8988T (cell line): ENCODE data around the gene CDK14.
"Not testable (repeated sequence)": the region's sequence is repeated elsewhere in the genome, so short reads cannot be mapped to it uniquely, and the experiment has no call there.

Source experiments
- DNase-seq: peaks from one replicate; pipeline ENCODE4 v3.0.0; 2011

Gene CDK14

GRCh38 chr7:90723866-90724265 is 127.7 kb downstream of the CDK14 start:
- DNase-seq, result no peak

GRCh38 chr7:90726120-90726519 is 130.0 kb downstream of the CDK14 start:
- no peak for DNase-seq

GRCh38 chr7:90726623-90727022 is 130.5 kb downstream of the CDK14 start:
- no peak for DNase-seq

GRCh38 chr7:90727412-90727811 is 131.3 kb downstream of the CDK14 start:
- no peak for DNase-seq

GRCh38 chr7:90728568-90728967 is 132.4 kb downstream of the CDK14 start:
- DNase-seq, result no peak

GRCh38 chr7:90735611-90736280 is 139.6 kb downstream of the CDK14 start:
- DNase-seq, result not testable (repeated sequence)

- DNase-seq, result no peak
Measured at GRCh38 chr7:90736316-90736715, 140.2 kb downstream of the CDK14 start.

GRCh38 chr7:90736968-90737939 is 141.1 kb downstream of the CDK14 start:
- no peak for DNase-seq

- DNase-seq, result no peak
Measured at GRCh38 chr7:90738249-90738648, 142.1 kb downstream of the CDK14 start.

- DNase-seq, result no peak
Measured at GRCh38 chr7:90739716-90740115, 143.6 kb downstream of the CDK14 start.

GRCh38 chr7:90740386-90740785 is 144.3 kb downstream of the CDK14 start:
- no peak for DNase-seq

- DNase-seq, result no peak
Measured at GRCh38 chr7:90743626-90744025, 147.5 kb downstream of the CDK14 start.

GRCh38 chr7:90747516-90747915 is 151.4 kb downstream of the CDK14 start:
- no peak for DNase-seq

GRCh38 chr7:90749262-90749661 is 153.1 kb downstream of the CDK14 start:
- DNase-seq, result no peak

- DNase-seq, result peak; percentile 10
Measured at GRCh38 chr7:90749774-90750173, 153.7 kb downstream of the CDK14 start.

GRCh38 chr7:90751595-90751994 is 155.5 kb downstream of the CDK14 start:
- no peak for DNase-seq

GRCh38 chr7:90752051-90752450 is 155.9 kb downstream of the CDK14 start:
- no peak for DNase-seq

GRCh38 chr7:90755041-90755440 is 158.9 kb downstream of the CDK14 start:
- no peak for DNase-seq

- no peak for DNase-seq
Measured at GRCh38 chr7:90756366-90756765, 160.2 kb downstream of the CDK14 start.

- not testable (repeated sequence) for DNase-seq
Measured at GRCh38 chr7:90757565-90757950, 161.4 kb downstream of the CDK14 start.

- DNase-seq, result no peak
Measured at GRCh38 chr7:90758933-90759562, 162.9 kb downstream of the CDK14 start.

- no peak for DNase-seq
Measured at GRCh38 chr7:90759710-90760109, 163.6 kb downstream of the CDK14 start.

GRCh38 chr7:90760892-90761291 is 164.8 kb downstream of the CDK14 start:
- DNase-seq, result no peak

GRCh38 chr7:90761584-90761983 is 165.5 kb downstream of the CDK14 start:
- DNase-seq, result no peak
